GM12872 (cell line): Measurements from ENCODE around the gene VIT.

Experiments
- TF ChIP-seq, protein P1 (sequence below): IDR thresholded peaks from 3 replicates; pipeline ENCODE4 v1.5.1; 2011; ENCODE audit warnings: low read depth, mild to moderate bottlenecking, low read length, moderate library complexity; ENCODE audit not compliant: insufficient read depth

VIT gene

DNA sequence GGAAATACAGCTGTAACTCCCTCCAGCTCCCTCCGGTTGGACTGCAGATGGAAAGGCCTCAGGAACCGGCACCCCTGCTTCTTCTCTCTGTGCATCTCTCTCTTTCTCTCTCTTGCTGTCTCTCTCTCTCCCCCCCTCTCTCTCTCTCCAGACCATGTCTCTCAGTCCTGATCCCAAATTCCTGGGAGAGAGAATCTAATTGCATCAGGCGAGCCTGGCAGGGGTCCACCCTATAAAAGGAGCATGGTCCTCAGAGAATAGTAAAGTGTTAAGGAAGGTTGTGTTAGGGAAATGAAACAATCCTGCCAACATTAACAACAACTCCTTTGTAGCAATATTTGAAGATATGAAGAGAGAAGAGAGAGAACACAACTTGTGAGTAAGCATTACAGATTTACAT lies 36.7 kb downstream of the VIT start:
- TF ChIP-seq, protein P1, sequence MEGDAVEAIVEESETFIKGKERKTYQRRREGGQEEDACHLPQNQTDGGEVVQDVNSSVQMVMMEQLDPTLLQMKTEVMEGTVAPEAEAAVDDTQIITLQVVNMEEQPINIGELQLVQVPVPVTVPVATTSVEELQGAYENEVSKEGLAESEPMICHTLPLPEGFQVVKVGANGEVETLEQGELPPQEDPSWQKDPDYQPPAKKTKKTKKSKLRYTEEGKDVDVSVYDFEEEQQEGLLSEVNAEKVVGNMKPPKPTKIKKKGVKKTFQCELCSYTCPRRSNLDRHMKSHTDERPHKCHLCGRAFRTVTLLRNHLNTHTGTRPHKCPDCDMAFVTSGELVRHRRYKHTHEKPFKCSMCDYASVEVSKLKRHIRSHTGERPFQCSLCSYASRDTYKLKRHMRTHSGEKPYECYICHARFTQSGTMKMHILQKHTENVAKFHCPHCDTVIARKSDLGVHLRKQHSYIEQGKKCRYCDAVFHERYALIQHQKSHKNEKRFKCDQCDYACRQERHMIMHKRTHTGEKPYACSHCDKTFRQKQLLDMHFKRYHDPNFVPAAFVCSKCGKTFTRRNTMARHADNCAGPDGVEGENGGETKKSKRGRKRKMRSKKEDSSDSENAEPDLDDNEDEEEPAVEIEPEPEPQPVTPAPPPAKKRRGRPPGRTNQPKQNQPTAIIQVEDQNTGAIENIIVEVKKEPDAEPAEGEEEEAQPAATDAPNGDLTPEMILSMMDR, result no peak

DNA sequence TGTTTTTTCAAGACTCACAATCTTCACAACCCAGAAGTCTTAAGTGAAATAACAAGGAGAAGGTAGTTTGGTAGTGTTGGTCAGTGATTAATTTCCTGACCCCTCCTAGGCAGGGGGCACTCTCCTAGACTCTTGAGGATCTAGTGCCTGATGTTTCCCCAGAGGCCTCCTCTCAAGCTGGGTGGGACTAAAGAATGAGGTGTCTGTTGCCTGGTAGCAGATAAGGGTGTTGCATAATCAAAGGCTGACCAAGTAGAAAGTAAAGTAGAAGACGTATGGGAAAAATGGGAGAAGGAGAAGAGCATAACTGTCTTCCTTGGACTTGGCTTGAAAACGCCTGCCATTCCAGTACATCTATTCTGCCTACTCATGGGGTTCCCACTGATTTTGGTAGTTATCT lies 37.8 kb downstream of the VIT start:
- TF ChIP-seq, protein P1, result no peak

DNA sequence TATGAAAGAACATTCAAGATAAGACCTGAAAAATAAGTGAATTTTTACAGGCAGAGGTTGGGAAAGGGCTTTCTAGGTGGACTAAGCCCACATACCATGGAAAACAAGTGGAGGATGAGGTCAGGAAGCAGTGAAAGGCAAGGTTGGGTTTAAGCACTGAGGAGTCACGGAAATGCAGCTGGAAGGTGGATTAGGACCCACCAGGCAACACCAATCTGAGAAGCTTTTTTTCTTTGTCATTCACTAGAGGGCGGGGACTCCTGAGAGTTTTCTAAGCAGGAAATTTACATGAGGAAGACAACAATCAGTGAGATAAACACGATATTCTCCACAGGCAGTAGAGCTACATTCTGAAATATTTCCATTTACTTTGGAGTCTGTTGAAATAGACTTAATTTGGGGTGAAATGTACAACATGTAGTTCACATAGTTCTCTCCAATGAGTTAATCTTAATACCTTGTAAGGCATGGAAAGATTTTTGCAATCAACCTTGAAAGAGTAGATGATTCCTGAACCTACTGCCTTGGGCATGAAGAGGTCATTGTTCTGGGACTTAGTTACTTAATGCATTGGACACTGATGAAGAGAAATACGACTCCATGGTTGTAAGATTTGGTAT lies 40.7 kb downstream of the VIT start:
- TF ChIP-seq, protein P1, result no peak

DNA sequence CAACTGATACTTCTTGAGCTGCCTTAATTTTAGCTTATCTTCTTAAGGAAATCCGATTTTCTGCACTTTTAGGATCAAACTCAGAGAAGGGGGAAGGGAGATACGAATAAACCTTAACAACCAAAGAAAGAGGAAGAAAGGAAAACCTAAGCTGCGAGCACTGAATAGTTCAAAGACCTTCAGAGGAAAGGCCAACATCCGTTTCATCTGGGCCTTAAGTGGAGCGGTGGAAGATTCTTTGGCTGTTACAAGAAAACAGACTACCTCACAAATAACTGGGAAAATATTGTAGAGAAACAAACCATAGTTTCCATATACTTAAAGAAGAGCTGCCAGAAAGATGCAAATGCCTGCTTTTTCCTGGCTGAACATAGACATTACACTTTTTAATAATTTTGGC lies 43.6 kb downstream of the VIT start:
- TF ChIP-seq, protein P1, result no peak

DNA sequence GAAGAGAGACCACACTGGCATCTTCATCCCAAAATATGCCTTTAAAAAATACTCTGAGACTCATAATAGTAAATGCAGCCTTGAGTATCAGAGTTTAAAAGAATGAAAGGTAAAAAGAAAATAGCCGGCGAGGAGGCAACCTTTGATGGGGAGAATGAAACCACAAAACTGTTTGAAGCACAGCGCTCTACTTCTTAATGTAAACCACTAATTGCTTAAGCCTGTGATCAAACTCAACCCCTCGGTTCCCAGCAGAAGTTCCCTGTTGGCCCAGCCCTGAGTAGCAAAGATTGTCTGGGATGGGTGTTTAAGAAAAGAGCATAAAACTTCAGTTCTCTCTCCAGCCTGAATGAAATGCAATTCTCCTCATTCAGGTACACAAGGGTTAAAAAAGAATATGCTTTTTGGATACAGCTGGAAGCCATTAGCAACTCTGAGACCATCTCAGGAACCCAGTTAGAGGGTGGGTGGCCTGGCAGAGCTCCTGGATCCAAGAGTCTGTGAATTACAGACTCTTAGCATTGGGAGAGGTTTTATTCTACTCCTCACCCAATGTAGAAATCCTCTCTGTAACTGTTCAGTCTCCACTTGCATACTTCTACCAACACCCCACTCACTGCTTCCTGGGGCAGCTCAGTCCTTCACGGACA lies 44.8 kb downstream of the VIT start:
- TF ChIP-seq, protein P1, result no peak

DNA sequence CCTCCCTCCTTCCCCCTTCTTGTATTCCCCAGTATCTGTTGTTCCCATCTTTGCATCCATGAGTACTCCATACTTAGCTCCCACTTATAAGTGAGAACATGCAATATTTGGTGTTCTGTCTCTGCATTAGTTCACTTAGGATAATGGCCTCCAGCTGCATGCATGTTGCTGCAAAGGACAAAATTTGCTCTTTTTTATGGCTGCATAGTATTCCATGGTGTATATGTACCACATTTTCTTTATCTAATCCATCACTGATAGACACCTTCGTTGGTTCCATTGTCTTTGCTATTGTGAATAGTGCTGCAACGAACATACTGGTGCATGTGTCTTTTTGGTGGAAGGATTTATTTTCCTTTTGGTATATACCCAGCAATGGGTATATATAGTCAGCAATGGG lies 47.4 kb downstream of the VIT start:
- TF ChIP-seq, protein P1, result no peak

DNA sequence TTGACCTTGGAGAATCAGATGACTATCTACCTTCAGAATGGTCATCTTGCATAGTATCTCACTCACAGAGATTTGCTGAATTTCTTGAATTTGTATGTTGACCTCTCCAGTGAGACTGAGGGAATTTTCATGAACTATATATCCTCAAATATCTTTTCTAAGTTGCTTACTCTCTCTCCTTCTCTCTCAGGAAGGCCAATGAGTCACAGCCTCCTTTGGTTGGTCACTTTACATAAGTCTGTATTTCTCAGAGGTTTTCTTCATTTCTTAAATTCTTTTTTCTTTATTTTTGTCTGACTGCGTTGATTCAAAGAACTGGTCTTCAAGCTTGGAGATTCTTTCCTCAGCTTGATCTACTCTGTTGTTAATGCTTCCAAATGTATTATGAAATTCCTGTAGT lies 51.7 kb downstream of the VIT start:
- TF ChIP-seq, protein P1, result no peak

DNA sequence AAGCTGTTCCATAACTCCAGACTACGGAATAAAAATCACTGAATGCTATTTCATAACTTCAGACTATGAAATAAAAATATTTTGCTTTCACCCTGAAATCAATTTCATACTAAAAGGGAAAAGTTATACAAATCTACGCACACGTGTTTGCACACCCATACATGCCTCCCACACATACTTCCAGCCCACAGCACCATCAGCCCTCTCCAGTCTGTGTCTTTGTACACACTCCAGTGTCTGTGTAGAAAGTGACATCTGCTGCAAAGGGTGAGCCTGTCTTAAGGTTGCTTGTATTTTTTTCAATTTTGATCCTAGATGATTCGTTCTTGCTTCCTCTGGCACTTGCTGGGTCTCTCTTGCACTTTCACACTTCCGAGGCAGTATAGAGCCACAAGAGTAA lies 53.6 kb downstream of the VIT start:
- TF ChIP-seq, protein P1, result no peak
